NCI-H2029 (cell line): ENCODE measurements around the gene NEMF.
"Not testable (repeated sequence)": the region's sequence is repeated elsewhere in the genome, so short reads cannot be mapped to it uniquely, and the experiment has no call there.

Source experiments
- DNase-seq: peaks from one replicate; lab custom pipeline; 2025; lab: John Stamatoyannopoulos, UW

Gene NEMF

GRCh38 chr14:49852301-49853157 lies at the start of gene NEMF:
NEMF (minus strand) TSS chr14:49852788; CDS start chr14:49852753, 35 bp downstream.
- DNase-seq = peak; percentile 91

GRCh38 chr14:49900973-49901372 lies 48.4 kb upstream of the NEMF start:
- DNase-seq = no peak

- DNase-seq = peak; percentile 39
Measured at GRCh38 chr14:49898485-49898884, 45.9 kb upstream of the NEMF start.

GRCh38 chr14:49897965-49898364 lies 45.4 kb upstream of the NEMF start:
- DNase-seq = peak; percentile 21

GRCh38 chr14:49897414-49897813 lies 44.8 kb upstream of the NEMF start:
- DNase-seq = no peak

- no peak for DNase-seq
Measured at GRCh38 chr14:49896966-49897365, 44.4 kb upstream of the NEMF start.

GRCh38 chr14:49896272-49896671 lies 43.7 kb upstream of the NEMF start:
- not testable (repeated sequence) for DNase-seq

GRCh38 chr14:49895480-49895879 lies 42.9 kb upstream of the NEMF start:
- peak; percentile 13 for DNase-seq

- DNase-seq = not testable (repeated sequence)
Measured at GRCh38 chr14:49894214-49895107, 41.9 kb upstream of the NEMF start.

- DNase-seq = peak; percentile 66
Measured at GRCh38 chr14:49893309-49894213, 41.0 kb upstream of the NEMF start.

- peak; percentile 99 for DNase-seq
Measured at GRCh38 chr14:49892636-49893308, 40.2 kb upstream of the NEMF start, which contains the start of gene ARF6. ARF6 (plus strand) TSS chr14:49893082; CDS start chr14:49893737, 655 bp downstream.

- DNase-seq = peak; percentile 71
Measured at GRCh38 chr14:49892301-49892635, 39.7 kb upstream of the NEMF start.

GRCh38 chr14:49888293-49888692 lies 35.7 kb upstream of the NEMF start:
- DNase-seq = no peak

- DNase-seq = no peak
Measured at GRCh38 chr14:49886523-49886922, 33.9 kb upstream of the NEMF start.

- no peak for DNase-seq
Measured at GRCh38 chr14:49882826-49883694, 30.5 kb upstream of the NEMF start.

- no peak for DNase-seq
Measured at GRCh38 chr14:49881350-49882001, 28.9 kb upstream of the NEMF start.

- no peak for DNase-seq
Measured at GRCh38 chr14:49880267-49881064, 27.9 kb upstream of the NEMF start.

- DNase-seq = peak; percentile 50
Measured at GRCh38 chr14:49879646-49880204, 27.1 kb upstream of the NEMF start.
